SK-N-SH (cell line): Measurements from ENCODE around the gene KRT35. TPM values are rescaled to one million over a fixed set of nuclear protein-coding genes. Genes with fewer than 3 reads are reported as not detected.

ENCODE experiments used
- CTCF ChIA-PET: fragments of 300-600, 350-600 bp; formaldehyde crosslinking; extraction: SDS; loops from one replicate; lab custom pipeline; 2021; lab: Yijun Ruan, JAX
- POLR2A ChIA-PET: fragments of 350-600 bp; sonication (Branson Sonifier 250); formaldehyde crosslinking; extraction: SDS; loops from one replicate; lab custom pipeline; 2020; ENCODE audit warnings: antibody characterized with exemption, inconsistent platforms; lab: Yijun Ruan, JAX
- DNase-seq: peaks from one replicate; pipeline ENCODE4 v3.0.0; 2012
- H2AFZ ChIP-seq: fragments of 200-600 bp; sonication (generic); 2 replicates; pipeline ENCODE4 v1.8.1; 2016; ENCODE audit warnings: antibody characterized with exemption, mild to moderate bottlenecking, low read depth
- H3F3A ChIP-seq: fragments of 200-600 bp; sonication (generic); replicated peaks from 2 replicates; pipeline ENCODE3; 2016; ENCODE audit warnings: antibody characterized with exemption, mild to moderate bottlenecking; ENCODE audit not compliant: insufficient read depth
- H3K27ac ChIP-seq, 2 experiments: fragments of 200-500 bp in 1 of 2; fragments of 200-600 bp in 1 of 2; sonication (Bioruptor generic) in 1 of 2; sonication (generic), shearing (Covaris generic) in 1 of 2; 2 replicates each; pipeline versions ENCODE4 v1.5.1 to v1.6.1; 2014 to 2016; ENCODE audit warnings: low read depth in 2 of 2, inconsistent platforms in 1 of 2, low read length in 1 of 2, mild to moderate bottlenecking in 1 of 2, mixed read lengths in 1 of 2
- H3K27me3 ChIP-seq: fragments of 200-600 bp; sonication (generic), shearing (Covaris generic); 2 replicates; pipeline ENCODE4 v1.6.1; 2016; ENCODE audit warnings: mixed run types; ENCODE audit not compliant: insufficient read depth
- H3K36me3 ChIP-seq, 2 experiments: fragments of 200-500 bp in 1 of 2; fragments of 200-600 bp in 1 of 2; sonication (Bioruptor generic) in 1 of 2; sonication (generic) in 1 of 2; replicated peaks in 1 of 2; 2 replicates each; pipeline versions ENCODE3 to v1.5.1; 2014 to 2016; ENCODE audit warnings: low read length in 1 of 2, mild to moderate bottlenecking in 1 of 2; ENCODE audit not compliant: insufficient read depth in 2 of 2, control insufficient read depth in 1 of 2
- H3K4me1 ChIP-seq, 2 experiments: fragments of 200-500 bp in 1 of 2; fragments of 200-600 bp in 1 of 2; sonication (Bioruptor generic) in 1 of 2; sonication (generic), shearing (Covaris generic) in 1 of 2; 2 replicates each; pipeline versions ENCODE4 v1.5.1 to v1.6.1; 2014 to 2016; ENCODE audit warnings: low read depth in 1 of 2, low read length in 1 of 2, mixed run types in 1 of 2; ENCODE audit not compliant: insufficient read depth in 2 of 2, control insufficient read depth in 1 of 2
- H3K4me2 ChIP-seq: fragments of 200-600 bp; sonication (generic), shearing (Covaris generic); 2 replicates; pipeline ENCODE4 v1.6.1; 2017; ENCODE audit warnings: mixed run types
- H3K4me3 ChIP-seq, 2 experiments: fragments of 200-500 bp in 1 of 2; fragments of 200-600 bp in 1 of 2; sonication (Bioruptor generic) in 1 of 2; sonication (generic), shearing (Covaris generic) in 1 of 2; 2 replicates each; pipeline versions ENCODE4 v1.5.1 to v1.8.1; 2014 to 2016; ENCODE audit warnings: low read depth in 2 of 2, inconsistent platforms in 1 of 2, low read length in 1 of 2, mild to moderate bottlenecking in 1 of 2, mixed read lengths in 1 of 2, moderate library complexity in 1 of 2
- H3K79me2 ChIP-seq: fragments of 200-600 bp; sonication (generic); 2 replicates; pipeline ENCODE4 v1.8.1; 2017; ENCODE audit warnings: mild to moderate bottlenecking; ENCODE audit not compliant: insufficient read depth
- H3K9ac ChIP-seq: fragments of 200-600 bp; sonication (generic); 2 replicates; pipeline ENCODE4 v1.6.1; 2017; ENCODE audit warnings: mixed run types
- H3K9me2 ChIP-seq: fragments of 200-600 bp; sonication (generic); 2 replicates; pipeline ENCODE4 v1.6.1; 2017; ENCODE audit warnings: mixed run types
- H3K9me3 ChIP-seq: fragments of 200-600 bp; sonication (generic); 2 replicates; pipeline ENCODE4 v1.6.1; 2017; ENCODE audit warnings: mixed run types, mild to moderate bottlenecking, moderate library complexity
- H4K20me1 ChIP-seq: fragments of 200-600 bp; sonication (generic); 2 replicates; pipeline ENCODE4 v1.6.1; 2017; ENCODE audit warnings: mild to moderate bottlenecking, mixed run types; ENCODE audit not compliant: insufficient read depth
- CHD2 ChIP-seq: fragments of 150-350 bp; IDR thresholded peaks from 2 replicates; pipeline ENCODE4 v1.6.1; 2018; ENCODE audit warnings: low read length; ENCODE audit not compliant: partially characterized antibody
- ELF1 ChIP-seq: IDR thresholded peaks from 2 replicates; pipeline ENCODE4 v1.4.0; 2012
- EP300 ChIP-seq, 2 experiments: IDR thresholded peaks; 2 replicates each; pipeline versions ENCODE4 v1.4.0 to v1.6.1; 2012; ENCODE audit warnings: borderline replicate concordance in 1 of 2, low read depth in 1 of 2, low read length in 1 of 2
- EZH2phosphoT487 ChIP-seq: fragments of 200-600 bp; sonication (generic); IDR thresholded peaks from 2 replicates; pipeline ENCODE4 v1.6.1; 2017; ENCODE audit warnings: low read depth, mixed run types, mild to moderate bottlenecking, antibody characterized with exemption, moderate library complexity, borderline replicate concordance
- FOXJ3 ChIP-seq: sonication (generic); formaldehyde crosslinking; IDR thresholded peaks from 2 replicates; pipeline ENCODE4 v1.5.1; 2020; ENCODE audit warnings: mild to moderate bottlenecking, missing genetic modification reagents
- GABPA ChIP-seq: IDR thresholded peaks from 2 replicates; pipeline ENCODE4 v1.4.0; 2012; ENCODE audit warnings: low read depth, mild to moderate bottlenecking
- JUND ChIP-seq: IDR thresholded peaks from 2 replicates; pipeline ENCODE4 v1.4.0; 2012
- MEF2A ChIP-seq: IDR thresholded peaks from 2 replicates; pipeline ENCODE4 v1.4.0; 2012; ENCODE audit warnings: low read depth, borderline replicate concordance
- MXI1 ChIP-seq: IDR thresholded peaks from 2 replicates; pipeline ENCODE4 v1.6.1; 2012; ENCODE audit warnings: mild to moderate bottlenecking, low read depth, low read length, improper control_type of control experiment
- NFIC ChIP-seq: IDR thresholded peaks from 2 replicates; pipeline ENCODE4 v1.4.0; 2012; ENCODE audit warnings: borderline replicate concordance
- NRF1 ChIP-seq: IDR thresholded peaks from 2 replicates; pipeline ENCODE4 v1.6.1; 2012; ENCODE audit warnings: low read depth, mild to moderate bottlenecking, low read length
- POLR2AphosphoS5 ChIP-seq: IDR thresholded peaks from 2 replicates; pipeline ENCODE4 v1.6.1; 2012; ENCODE audit warnings: low read depth, low read length
- RAD21 ChIP-seq: IDR thresholded peaks from 2 replicates; pipeline ENCODE4 v1.6.1; 2012; ENCODE audit warnings: mild to moderate bottlenecking, low read length
- RFX5 ChIP-seq: IDR thresholded peaks from 2 replicates; pipeline ENCODE4 v1.6.1; 2012; ENCODE audit warnings: mild to moderate bottlenecking, improper control_type of control experiment, low read length
- RXRA ChIP-seq: IDR thresholded peaks from 2 replicates; pipeline ENCODE4 v1.4.0; 2012; ENCODE audit warnings: low read depth, mild to moderate bottlenecking, borderline replicate concordance
- TCF12 ChIP-seq: IDR thresholded peaks from 2 replicates; pipeline ENCODE4 v1.4.0; 2012
- USF1 ChIP-seq: IDR thresholded peaks from 2 replicates; pipeline ENCODE4 v1.4.0; 2012; ENCODE audit warnings: low read depth, borderline replicate concordance
- YY1 ChIP-seq: IDR thresholded peaks from 2 replicates; pipeline ENCODE4 v1.4.0; 2012; ENCODE audit warnings: low read depth, mild to moderate bottlenecking
- WGBS: methylation state at CpG from one replicate; pipeline ENCODE4 v1.1.6; 2017; ENCODE audit warnings: low lambda C conversion rate; 5-methylcytosine and 5-hydroxymethylcytosine counted together
- polyA plus RNA-seq, 3 experiments: library from polyadenylated mRNA; depleted of rRNA; stranded (reverse); fragments of >200 nt; gene quantifications; 2 replicates each; pipeline ENCODE4 v1.2.3, GENCODE V29; 2012
- TF ChIP-seq, protein P1 (sequence below): IDR thresholded peaks from 2 replicates; pipeline ENCODE4 v1.6.1; 2012; ENCODE audit warnings: mild to moderate bottlenecking, low read depth, low read length, moderate library complexity
- TF ChIP-seq, protein P2 (sequence below): IDR thresholded peaks from 2 replicates; pipeline ENCODE4; 2012
- TF ChIP-seq, protein P3 (sequence below): IDR thresholded peaks from 2 replicates; pipeline ENCODE4 v1.4.0; 2012; ENCODE audit warnings: low read depth
- TF ChIP-seq, protein P4 (sequence below): fragments of 150-350 bp; IDR thresholded peaks from 2 replicates; pipeline ENCODE4 v1.6.1; 2016; ENCODE audit warnings: mild to moderate bottlenecking, low read depth, low read length

KRT35 gene
- polyA plus RNA-seq, 1 of the 3 experiments (the other 2 are of a cell fraction), result not detected

- TF ChIP-seq, protein P1, sequence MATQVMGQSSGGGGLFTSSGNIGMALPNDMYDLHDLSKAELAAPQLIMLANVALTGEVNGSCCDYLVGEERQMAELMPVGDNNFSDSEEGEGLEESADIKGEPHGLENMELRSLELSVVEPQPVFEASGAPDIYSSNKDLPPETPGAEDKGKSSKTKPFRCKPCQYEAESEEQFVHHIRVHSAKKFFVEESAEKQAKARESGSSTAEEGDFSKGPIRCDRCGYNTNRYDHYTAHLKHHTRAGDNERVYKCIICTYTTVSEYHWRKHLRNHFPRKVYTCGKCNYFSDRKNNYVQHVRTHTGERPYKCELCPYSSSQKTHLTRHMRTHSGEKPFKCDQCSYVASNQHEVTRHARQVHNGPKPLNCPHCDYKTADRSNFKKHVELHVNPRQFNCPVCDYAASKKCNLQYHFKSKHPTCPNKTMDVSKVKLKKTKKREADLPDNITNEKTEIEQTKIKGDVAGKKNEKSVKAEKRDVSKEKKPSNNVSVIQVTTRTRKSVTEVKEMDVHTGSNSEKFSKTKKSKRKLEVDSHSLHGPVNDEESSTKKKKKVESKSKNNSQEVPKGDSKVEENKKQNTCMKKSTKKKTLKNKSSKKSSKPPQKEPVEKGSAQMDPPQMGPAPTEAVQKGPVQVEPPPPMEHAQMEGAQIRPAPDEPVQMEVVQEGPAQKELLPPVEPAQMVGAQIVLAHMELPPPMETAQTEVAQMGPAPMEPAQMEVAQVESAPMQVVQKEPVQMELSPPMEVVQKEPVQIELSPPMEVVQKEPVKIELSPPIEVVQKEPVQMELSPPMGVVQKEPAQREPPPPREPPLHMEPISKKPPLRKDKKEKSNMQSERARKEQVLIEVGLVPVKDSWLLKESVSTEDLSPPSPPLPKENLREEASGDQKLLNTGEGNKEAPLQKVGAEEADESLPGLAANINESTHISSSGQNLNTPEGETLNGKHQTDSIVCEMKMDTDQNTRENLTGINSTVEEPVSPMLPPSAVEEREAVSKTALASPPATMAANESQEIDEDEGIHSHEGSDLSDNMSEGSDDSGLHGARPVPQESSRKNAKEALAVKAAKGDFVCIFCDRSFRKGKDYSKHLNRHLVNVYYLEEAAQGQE, result no peak
- TF ChIP-seq EZH2phosphoT487 (no peak), JUND (no peak), FOXJ3 (CRISPR knock-in tag) (no peak), ELF1 (no peak)
Observed at GRCh38 chr17:41434005-41434404, 46.9 kb downstream of the KRT35 start (continued).

GRCh38 chr17:41433586-41433985, 47.4 kb downstream of the KRT35 start:
- Histone ChIP-seq H3K9me3 (no peaks in the 10 kb centered on the region), H3F3A (no peaks in the 10 kb centered on the region), H3K79me2 (no peaks in the 10 kb centered on the region), H3K9ac (no peak overlapping the region), H3K4me1 (no peaks in the 10 kb centered on the region), H4K20me1 (no peaks in the 10 kb centered on the region), H3K36me3 (no peaks in the 10 kb centered on the region), H3K4me2 (no peak overlapping the region), H3K27me3 (no peaks in the 10 kb centered on the region), H3K27ac (no peak overlapping the region), H3K9me2 (no peaks in the 10 kb centered on the region)
- WGBS, result 33% methylated on average over 4 of the region's 4 CpGs
- DNase-seq, result no peak
- POLR2A ChIA-PET, result no interaction called here
- TF ChIP-seq NFIC (no peak), GABPA (no peak), JUND (no peak), FOXJ3 (CRISPR knock-in tag) (no peak), MEF2A (no peak), EP300 (IDR thresholded peaks at IDR 0.05; ENCODE audit: borderline replicate concordance in 1 of 2, low read depth in 1 of 2, low read length in 1 of 2) (no peak), USF1 (no peak), MXI1 (no peak), RFX5 (no peak), YY1 (no peak), TCF12 (no peak), RAD21 (no peak), NRF1 (no peak), CHD2 (no peak), POLR2AphosphoS5 (no peak), RXRA (no peak)
- TF ChIP-seq, protein P1, result no peak
- TF ChIP-seq, protein P2, sequence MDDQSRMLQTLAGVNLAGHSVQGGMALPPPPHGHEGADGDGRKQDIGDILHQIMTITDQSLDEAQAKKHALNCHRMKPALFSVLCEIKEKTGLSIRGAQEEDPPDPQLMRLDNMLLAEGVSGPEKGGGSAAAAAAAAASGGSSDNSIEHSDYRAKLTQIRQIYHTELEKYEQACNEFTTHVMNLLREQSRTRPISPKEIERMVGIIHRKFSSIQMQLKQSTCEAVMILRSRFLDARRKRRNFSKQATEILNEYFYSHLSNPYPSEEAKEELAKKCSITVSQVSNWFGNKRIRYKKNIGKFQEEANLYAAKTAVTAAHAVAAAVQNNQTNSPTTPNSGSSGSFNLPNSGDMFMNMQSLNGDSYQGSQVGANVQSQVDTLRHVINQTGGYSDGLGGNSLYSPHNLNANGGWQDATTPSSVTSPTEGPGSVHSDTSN, result no peak
- TF ChIP-seq, protein P3, sequence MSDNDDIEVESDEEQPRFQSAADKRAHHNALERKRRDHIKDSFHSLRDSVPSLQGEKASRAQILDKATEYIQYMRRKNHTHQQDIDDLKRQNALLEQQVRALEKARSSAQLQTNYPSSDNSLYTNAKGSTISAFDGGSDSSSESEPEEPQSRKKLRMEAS, result no peak
- TF ChIP-seq, protein P4, sequence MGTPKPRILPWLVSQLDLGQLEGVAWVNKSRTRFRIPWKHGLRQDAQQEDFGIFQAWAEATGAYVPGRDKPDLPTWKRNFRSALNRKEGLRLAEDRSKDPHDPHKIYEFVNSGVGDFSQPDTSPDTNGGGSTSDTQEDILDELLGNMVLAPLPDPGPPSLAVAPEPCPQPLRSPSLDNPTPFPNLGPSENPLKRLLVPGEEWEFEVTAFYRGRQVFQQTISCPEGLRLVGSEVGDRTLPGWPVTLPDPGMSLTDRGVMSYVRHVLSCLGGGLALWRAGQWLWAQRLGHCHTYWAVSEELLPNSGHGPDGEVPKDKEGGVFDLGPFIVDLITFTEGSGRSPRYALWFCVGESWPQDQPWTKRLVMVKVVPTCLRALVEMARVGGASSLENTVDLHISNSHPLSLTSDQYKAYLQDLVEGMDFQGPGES, result no peak
- TF ChIP-seq, all 33 proteins: peak for 0
- Histone ChIP-seq H3K4me3 (no peak overlapping the region), H2AFZ (no peak overlapping the region)
- CTCF ChIA-PET, result interaction anchor here (0.6 to 1.3 kb wide), 2 partner anchors 28 to 78 kb away, joined by 3 to 5 read pairs; no protein-coding TSS in a partner anchor
